CD4-positive, alpha-beta T cell (primary cell): ENCODE measurements around the gene VENTX. TPM values are rescaled to one million over a fixed set of nuclear protein-coding genes. Genes with fewer than 3 reads are reported as not detected.

Experiments used
- ATAC-seq: fragments of 200-7000 bp; cut with Tn5 transposase; one replicate; pipeline ENCODE4 v1.10.0; 2022; ENCODE audit warnings: mild to moderate bottlenecking; ENCODE audit not compliant: poor library complexity
- CTCF ChIA-PET: fragments of 350-600 bp; sonication (Branson Sonifier 250); formaldehyde crosslinking; loops from one replicate; lab custom pipeline; 2021; ENCODE audit warnings: antibody characterized with exemption, inconsistent platforms; lab: Charles Lee
- POLR2A ChIA-PET: fragments of 350-600 bp; sonication (Branson Sonifier 250); formaldehyde crosslinking; loops from one replicate; lab custom pipeline; 2021; ENCODE audit warnings: antibody characterized with exemption, inconsistent platforms; lab: Charles Lee
- DNase-seq, 14 experiments: peaks; one replicate each; pipeline ENCODE4 v3.0.0-alpha.2; 2013 to 2020; ENCODE audit warnings: mixed read lengths in 2 of 14
- H3K27ac ChIP-seq, 2 donors: one replicate each; pipeline versions ENCODE4 v1.5.1 to v1.7.0; 2013; ENCODE audit warnings: low read length in 2 of 2, low read depth in 1 of 2, mild to moderate bottlenecking in 1 of 2
- H3K27me3 ChIP-seq, 2 experiments: 1 replicate in 1 of 2; 2 replicates in 1 of 2; pipeline versions ENCODE4 v1.6.1 to v1.7.0; 2013; ENCODE audit warnings: low read length in 2 of 2, control low read depth in 1 of 2, mild to moderate bottlenecking in 1 of 2, moderate library complexity in 1 of 2; ENCODE audit not compliant: insufficient read depth in 2 of 2, control insufficient read depth in 1 of 2
- H3K36me3 ChIP-seq: one replicate; pipeline ENCODE4 v1.6.1; 2013; ENCODE audit warnings: low read length, control low read depth; ENCODE audit not compliant: insufficient read depth
- H3K4me1 ChIP-seq: one replicate; pipeline ENCODE4 v1.6.1; 2013; ENCODE audit warnings: low read length, control low read depth; ENCODE audit not compliant: insufficient read depth
- H3K4me3 ChIP-seq: one replicate; pipeline ENCODE4 v1.5.1; 2013; ENCODE audit warnings: mild to moderate bottlenecking, low read length, moderate library complexity
- H3K9me3 ChIP-seq, 2 experiments: 1 replicate in 1 of 2; 2 replicates in 1 of 2; pipeline versions ENCODE4 v1.6.1 to v1.7.0; 2013; ENCODE audit warnings: low read length in 2 of 2, mild to moderate bottlenecking in 2 of 2, control low read depth in 1 of 2, moderate library complexity in 1 of 2; ENCODE audit not compliant: control insufficient read depth in 1 of 2, insufficient read depth in 1 of 2
- H3K27ac Mint-ChIP-seq: one replicate; pipeline ENCODE4 v1.8.0; 2020; ENCODE audit warnings: mixed read lengths
- H3K27me3 Mint-ChIP-seq: one replicate; pipeline ENCODE4 v1.8.0; 2021; ENCODE audit warnings: mixed read lengths
- H3K36me3 Mint-ChIP-seq: one replicate; pipeline ENCODE4 v1.8.0; 2021; ENCODE audit warnings: low read depth, mixed read lengths
- H3K4me1 Mint-ChIP-seq: one replicate; pipeline ENCODE4 v1.8.0; 2021; ENCODE audit warnings: low read depth, mixed read lengths
- H3K4me3 Mint-ChIP-seq: one replicate; pipeline ENCODE4 v1.8.0; 2020; ENCODE audit warnings: mild to moderate bottlenecking, mixed read lengths
- H3K9me3 Mint-ChIP-seq: one replicate; pipeline ENCODE4 v1.8.0; 2020; ENCODE audit warnings: mixed read lengths
- intact Hi-C, 2 experiments: fragments of 100-400 bp; cut with DNase I in 1 of 2; cut with micrococcal nuclease in 1 of 2; formaldehyde crosslinking; loops; one replicate each; pipeline versions ENCODE4 v1.15.1 to v1.9.0; 2023 to 2025; cut with DNase I, micrococcal nuclease
- total RNA-seq, 174 experiments: library from RNA in 2 of 174; stranded (reverse) in 2 of 174; gene quantifications; one replicate each; pipeline ENCODE4 v1.2.3 and lab custom pipeline; 2021 to 2026
- TF ChIP-seq, protein P1 (sequence below): fragments of 200-600 bp; IDR thresholded peaks from one replicate; pipeline ENCODE4 v1.8.0; 2022; ENCODE audit warnings: antibody characterized with exemption, mild to moderate bottlenecking

The VENTX gene
- total RNA-seq, 2 experiments from 2014 or later = 0.11 to 0.14 TPM

DNA sequence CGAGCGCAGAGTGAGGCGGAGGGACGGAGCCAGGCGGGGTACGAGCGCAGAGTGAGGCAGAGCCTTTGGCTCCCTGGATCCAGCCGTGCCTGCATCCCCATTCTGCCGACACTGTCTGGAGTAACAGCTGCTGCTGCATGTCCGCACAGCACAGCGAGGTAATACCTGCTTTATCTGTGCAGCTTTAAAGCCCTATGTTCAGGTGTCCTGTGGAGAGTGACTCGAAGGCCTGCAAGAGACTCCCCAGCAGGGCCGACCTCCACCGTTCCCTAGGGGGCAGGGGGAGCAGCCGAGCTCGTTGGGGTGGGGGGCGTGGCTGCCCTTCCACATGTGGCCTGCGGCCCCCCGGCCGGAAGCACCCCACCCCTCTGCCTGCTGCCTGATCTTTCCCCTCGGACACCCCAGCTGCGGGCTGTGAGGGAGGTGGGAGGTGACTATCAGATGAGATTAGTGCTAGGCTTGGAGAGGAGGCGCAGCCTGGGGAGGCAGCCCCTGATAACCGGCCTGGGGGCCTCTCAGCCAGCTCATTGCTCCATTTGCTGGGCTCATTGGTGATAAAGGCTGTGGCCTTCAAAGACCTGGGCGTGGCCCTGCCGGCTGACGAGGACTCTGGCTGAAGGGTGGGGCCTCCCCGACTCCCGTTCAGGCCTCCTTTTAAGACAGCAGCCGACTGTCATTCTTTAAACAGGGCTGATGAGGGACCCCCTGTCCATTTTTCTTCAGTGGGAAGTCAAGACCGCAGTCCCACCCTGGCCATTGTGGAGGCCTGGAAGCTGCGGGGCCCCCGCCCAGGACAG, 8.0 kb downstream of the VENTX start:
- Mint-ChIP-seq H3K27me3 (peaks cover 27% of the 10 kb centered on the region), H3K4me1 (peaks cover 13% of the 10 kb centered on the region), H3K4me3 (no peak overlapping the region), H3K27ac (no peak overlapping the region), H3K36me3 (no peaks in the 10 kb centered on the region), H3K9me3 (no peaks in the 10 kb centered on the region)
- TF ChIP-seq, protein P1, sequence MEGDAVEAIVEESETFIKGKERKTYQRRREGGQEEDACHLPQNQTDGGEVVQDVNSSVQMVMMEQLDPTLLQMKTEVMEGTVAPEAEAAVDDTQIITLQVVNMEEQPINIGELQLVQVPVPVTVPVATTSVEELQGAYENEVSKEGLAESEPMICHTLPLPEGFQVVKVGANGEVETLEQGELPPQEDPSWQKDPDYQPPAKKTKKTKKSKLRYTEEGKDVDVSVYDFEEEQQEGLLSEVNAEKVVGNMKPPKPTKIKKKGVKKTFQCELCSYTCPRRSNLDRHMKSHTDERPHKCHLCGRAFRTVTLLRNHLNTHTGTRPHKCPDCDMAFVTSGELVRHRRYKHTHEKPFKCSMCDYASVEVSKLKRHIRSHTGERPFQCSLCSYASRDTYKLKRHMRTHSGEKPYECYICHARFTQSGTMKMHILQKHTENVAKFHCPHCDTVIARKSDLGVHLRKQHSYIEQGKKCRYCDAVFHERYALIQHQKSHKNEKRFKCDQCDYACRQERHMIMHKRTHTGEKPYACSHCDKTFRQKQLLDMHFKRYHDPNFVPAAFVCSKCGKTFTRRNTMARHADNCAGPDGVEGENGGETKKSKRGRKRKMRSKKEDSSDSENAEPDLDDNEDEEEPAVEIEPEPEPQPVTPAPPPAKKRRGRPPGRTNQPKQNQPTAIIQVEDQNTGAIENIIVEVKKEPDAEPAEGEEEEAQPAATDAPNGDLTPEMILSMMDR = no peak
- Histone ChIP-seq H3K4me1 (peaks cover 21% of the 10 kb centered on the region), H3K27ac (no peak overlapping the region), H3K4me3 (no peak overlapping the region), H3K27me3 (peaks cover 22 to 24% of the 10 kb centered on the region in 2 experiments), H3K9me3 (peaks cover 0 to 9% of the 10 kb centered on the region in 2 experiments), H3K36me3 (no peaks in the 10 kb centered on the region)
- ChIA-PET POLR2A (no interaction called here), CTCF (no interaction called here)
- intact Hi-C loops = no loop called here
- DNase-seq (no peak), ATAC-seq (no peak)

DNA sequence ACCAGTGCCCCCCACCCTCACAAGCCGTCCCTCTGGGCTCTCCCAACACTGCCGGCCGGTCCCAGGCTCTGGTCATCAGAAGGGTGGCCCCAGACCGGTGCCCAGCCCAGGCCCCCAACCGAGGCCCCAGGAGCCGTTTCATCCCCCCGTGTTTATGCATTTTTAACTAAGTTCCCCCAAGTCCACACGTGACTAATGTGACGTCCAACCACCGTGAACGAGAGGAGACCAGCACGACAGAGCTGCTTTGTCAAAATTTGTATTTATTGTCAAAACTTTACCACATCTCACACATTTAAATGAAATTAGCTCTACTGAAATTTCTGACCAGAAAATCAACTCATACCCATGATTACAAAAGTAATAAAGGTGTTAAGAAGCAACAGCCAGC, 8.6 kb downstream of the VENTX start:
- no peak for DNase-seq
- Histone ChIP-seq H3K27ac (no peak overlapping the region), H3K9me3 (peaks cover 0 to 7% of the 10 kb centered on the region in 2 experiments), H3K27me3 (peaks cover 18% of the 10 kb centered on the region in 2 experiments), H3K4me1 (peaks cover 15% of the 10 kb centered on the region), H3K4me3 (no peak overlapping the region), H3K36me3 (no peaks in the 10 kb centered on the region)
- Mint-ChIP-seq H3K4me1 (peaks cover 7% of the 10 kb centered on the region), H3K27ac (no peak overlapping the region), H3K9me3 (no peaks in the 10 kb centered on the region), H3K4me3 (no peak overlapping the region), H3K27me3 (peaks cover 21% of the 10 kb centered on the region), H3K36me3 (no peaks in the 10 kb centered on the region)
- POLR2A ChIA-PET = no interaction called here
- TF ChIP-seq, protein P1 = no peak
- intact Hi-C loops = no loop called here
- no peak for ATAC-seq
- CTCF ChIA-PET = no interaction called here

GRCh38 chr10:133247681-133248333, 10.2 kb downstream of the VENTX start:
- Mint-ChIP-seq H3K4me1 (no peaks in the 10 kb centered on the region), H3K27me3 (peaks cover 5% of the 10 kb centered on the region), H3K9me3 (no peaks in the 10 kb centered on the region), H3K27ac (no peak overlapping the region), H3K4me3 (no peak overlapping the region), H3K36me3 (no peaks in the 10 kb centered on the region)
- DNase-seq (no peak), ATAC-seq (no peak)
- Histone ChIP-seq H3K27me3 (peaks cover 2 to 9% of the 10 kb centered on the region in 2 experiments), H3K36me3 (no peaks in the 10 kb centered on the region), H3K4me1 (peaks cover 4% of the 10 kb centered on the region), H3K9me3 (peaks cover 0 to 5% of the 10 kb centered on the region in 2 experiments), H3K4me3 (no peak overlapping the region), H3K27ac (no peak overlapping the region)
- ChIA-PET CTCF (no interaction called here), POLR2A (no interaction called here)
- TF ChIP-seq, protein P1 = no peak
- intact Hi-C loops = no loop called here
